VCaP (cell line): ENCODE results near the gene CSF1.
"Not testable (repeated sequence)": the region's sequence is repeated elsewhere in the genome, so short reads cannot be mapped to it uniquely, and the experiment has no call there.

ENCODE experiments used
- H3K27ac ChIP-seq: fragments of 450-650 bp; 2 replicates; pipeline ENCODE4 v1.5.1; 2017
- CTCF ChIP-seq: fragments of 450-650 bp; conservative IDR thresholded peaks from 2 replicates; pipeline ENCODE4 v1.5.1; 2017; ENCODE audit warnings: mild to moderate bottlenecking, moderate library complexity

CSF1 gene

GRCh38 chr1:109912873-109913272, 2.2 kb downstream of the CSF1 start:
- no peak overlapping the region for H3K27ac ChIP-seq
- TF ChIP-seq CTCF, result no peak

GRCh38 chr1:109913360-109913879, 2.8 kb downstream of the CSF1 start:
- no peak overlapping the region for H3K27ac ChIP-seq
- no peak for TF ChIP-seq CTCF

- no peak for TF ChIP-seq CTCF
Observed at GRCh38 chr1:109914587-109915240, 4.1 kb downstream of the CSF1 start.

GRCh38 chr1:109917051-109917767, 6.6 kb downstream of the CSF1 start:
- H3K27ac ChIP-seq, result no peak overlapping the region
- no peak for TF ChIP-seq CTCF

More at GRCh38 chr1:109914587-109915240, 4.1 kb downstream of the CSF1 start:
- no peak overlapping the region for H3K27ac ChIP-seq

- no peak overlapping the region for H3K27ac ChIP-seq
- no peak for TF ChIP-seq CTCF
Observed at GRCh38 chr1:109917768-109918606, 7.3 kb downstream of the CSF1 start.

GRCh38 chr1:109918671-109919070, 8.0 kb downstream of the CSF1 start:
- TF ChIP-seq CTCF, result no peak
- no peak overlapping the region for H3K27ac ChIP-seq

- TF ChIP-seq CTCF, result no peak
- H3K27ac ChIP-seq, result no peak overlapping the region
Observed at GRCh38 chr1:109919303-109919702, 8.7 kb downstream of the CSF1 start.

GRCh38 chr1:109920391-109920790, 9.7 kb downstream of the CSF1 start:
- H3K27ac ChIP-seq, result not testable (repeated sequence)
